NCI-H2196 (cell line): Measurements from ENCODE around the gene PAM.

Source experiments
- DNase-seq: peaks from one replicate; lab custom pipeline; 2025; ENCODE audit not compliant: unreplicated experiment; lab: John Stamatoyannopoulos, UW

PAM gene

DNA sequence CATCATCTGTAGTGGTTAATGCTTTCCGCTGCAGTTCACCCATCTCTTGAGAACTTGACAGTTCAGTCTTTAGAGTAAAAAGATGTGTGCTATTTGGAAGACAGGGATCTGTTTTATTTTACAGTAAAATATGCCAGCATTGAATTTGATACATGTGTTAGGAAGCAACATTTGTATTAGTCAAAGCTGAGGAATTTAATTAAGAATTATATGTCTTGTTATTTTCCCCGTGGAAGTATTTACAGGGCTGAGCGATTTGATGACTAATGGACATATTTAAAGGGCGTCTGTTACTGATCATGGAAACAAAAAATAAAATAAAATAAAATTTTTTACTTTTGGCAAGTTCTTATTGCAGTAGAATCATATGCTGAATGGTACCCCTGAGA, 101.3 kb downstream of the PAM start:
- no peak for DNase-seq

DNA sequence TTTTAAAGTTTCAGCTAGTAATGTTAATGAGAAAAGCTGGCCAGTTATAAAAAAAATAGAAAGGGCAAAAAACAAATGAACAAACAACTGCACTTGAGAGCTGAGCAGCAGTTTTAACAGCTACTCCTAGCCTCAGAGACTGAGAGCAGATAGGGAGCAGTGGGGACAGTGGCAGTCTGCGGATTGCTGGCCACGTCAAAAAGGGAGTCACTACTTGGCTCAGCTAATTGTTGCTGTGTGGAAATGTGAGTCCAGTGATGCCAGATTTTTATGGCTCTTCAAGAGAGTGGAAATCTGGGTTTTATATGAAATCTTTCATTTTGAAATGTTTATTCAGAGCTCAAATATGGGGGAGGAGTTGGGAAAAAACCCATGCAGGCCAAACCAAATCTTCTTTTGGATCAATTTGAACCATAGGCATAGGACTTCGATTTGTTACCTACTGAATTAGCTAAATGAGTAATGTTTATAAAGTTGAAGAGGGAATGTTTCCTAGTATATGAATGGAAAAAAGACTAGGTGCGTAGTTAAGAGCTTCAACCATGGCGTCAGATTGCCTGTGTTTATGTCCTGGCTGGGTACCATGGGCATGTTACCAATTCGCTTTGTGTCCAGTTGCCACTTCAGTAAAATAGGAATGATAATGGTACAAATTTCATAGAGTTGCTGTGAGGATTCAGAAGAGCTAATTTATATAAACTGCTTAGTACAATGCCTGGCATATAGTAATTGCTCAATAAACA, 102.1 kb downstream of the PAM start:
- DNase-seq = no peak

DNA sequence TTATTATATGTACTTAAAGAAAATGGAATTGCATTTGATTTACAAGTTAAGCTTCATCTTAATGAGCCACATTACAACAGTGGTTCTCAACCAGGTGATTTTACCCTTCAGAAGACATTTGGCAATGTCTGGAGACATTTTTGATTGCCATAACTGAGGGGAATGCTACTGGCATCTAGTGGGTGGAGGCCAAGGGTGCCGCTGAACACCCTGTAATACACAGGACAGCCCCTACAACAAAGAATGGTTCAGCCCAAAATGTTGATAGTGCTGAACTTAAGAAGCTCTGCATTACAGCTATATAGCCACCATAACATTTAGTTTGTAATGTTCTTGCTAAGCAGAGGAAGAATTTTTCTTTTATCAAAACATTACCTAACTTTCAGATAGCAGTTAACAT, 103.1 kb downstream of the PAM start:
- no peak for DNase-seq

DNA sequence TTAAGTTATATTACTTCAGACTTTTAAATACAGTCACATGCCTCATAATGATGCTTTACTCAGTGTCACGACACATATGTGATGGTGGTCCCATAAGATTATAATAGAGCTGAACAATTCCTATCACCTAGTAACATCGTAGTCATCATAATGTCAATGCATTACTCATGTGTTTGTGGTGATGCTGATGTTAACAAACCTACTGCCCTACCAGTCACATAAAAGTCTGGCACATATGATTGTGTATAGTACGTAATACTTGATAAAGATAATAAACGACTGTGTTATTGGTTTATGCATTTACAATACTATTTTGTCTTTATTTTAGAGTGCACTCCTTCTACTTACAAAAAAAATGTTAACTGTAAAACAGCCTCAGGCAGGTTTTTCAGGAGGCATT, 103.7 kb downstream of the PAM start:
- no peak for DNase-seq

DNA sequence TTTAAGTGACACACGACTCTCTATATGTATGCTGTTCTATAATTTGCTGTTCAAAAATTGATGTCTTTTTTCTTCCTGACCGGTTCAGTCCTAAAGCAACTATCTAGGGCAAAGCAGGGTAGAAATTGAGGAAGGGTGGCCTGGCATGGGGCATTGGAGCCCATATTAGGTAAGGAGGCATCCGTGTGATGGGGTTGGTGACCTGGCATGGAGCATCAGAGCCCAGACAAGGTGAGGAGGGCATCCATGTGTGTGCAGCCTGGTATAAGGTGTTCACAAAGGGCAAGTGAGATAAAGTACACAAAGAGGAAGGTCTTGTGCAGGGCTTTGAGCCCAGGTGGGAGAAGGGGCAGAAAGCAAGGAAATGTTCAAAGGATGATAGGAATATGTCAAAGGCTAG, 104.9 kb downstream of the PAM start:
- DNase-seq = no peak

DNA sequence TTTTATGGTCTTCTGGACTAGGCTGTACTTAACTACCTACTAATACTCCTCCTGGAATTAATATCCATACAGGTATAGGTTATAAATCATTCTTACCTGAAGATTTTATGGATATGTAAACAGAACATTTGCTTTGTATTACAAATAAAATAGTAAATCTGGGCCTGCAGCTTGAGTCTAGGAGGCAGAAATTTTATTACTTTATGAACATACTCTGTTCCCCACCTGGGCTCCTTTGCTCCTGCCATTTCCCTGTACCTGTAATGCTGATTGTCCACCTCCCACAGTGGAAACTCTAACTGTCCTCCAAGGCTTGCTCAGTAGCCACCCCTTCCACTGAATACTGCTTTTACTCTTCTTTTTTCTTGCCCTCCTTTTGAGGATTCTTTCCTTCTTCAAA, 108.0 kb downstream of the PAM start:
- DNase-seq = no peak

DNA sequence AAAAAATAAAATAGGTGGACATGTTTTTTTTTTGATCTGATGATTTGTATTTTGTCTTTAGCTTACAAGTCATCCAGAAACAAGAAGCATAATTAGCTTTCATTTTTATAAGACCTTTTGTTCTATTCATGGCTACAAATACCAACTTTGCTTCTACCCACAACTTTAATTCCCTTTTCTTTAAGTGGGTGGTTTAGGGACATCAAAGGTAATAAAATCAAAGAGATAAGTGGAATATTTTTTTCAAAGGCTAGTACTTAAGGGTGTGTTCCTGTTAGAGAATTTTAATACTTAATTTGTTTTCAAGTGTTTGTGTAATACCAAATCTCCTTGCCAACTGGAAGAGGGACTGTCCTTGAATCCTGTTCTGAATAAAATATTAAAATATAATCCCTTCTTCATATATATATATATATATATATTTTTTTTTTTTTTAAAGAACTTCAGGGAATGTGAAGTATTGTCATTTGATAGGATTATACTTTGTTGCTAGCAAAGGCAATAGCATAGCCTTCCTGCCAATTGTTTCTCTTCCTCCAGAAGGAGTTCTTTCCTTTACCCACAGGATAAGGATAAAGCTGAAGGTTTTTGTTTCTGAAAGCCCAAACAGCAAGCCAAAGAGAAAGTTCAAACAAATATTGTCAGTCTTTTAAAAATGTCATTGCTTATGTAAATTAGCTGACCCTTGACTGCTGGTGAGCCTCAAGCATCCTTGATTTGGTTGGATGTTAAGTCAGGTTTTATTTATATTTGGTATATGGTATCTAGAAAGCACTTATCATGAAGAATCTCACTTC, 108.9 kb downstream of the PAM start:
- DNase-seq = peak; percentile 53

DNA sequence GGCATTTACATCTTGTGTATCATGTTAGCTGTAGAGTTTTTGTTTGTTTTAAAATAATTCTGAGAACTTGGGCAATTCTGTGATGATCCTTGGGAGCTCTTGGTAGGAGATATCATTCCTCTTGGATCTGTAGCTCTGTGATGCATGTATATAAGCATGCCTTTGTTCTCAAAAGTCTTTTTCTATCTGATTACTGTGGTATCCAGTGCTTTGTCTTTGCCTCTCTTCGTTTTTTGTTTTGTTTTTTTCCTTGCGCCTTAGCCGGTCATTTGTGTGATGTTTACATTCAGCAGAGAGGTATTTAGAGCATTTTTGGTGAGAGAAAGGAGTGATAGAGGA, 110.0 kb downstream of the PAM start:
- no peak for DNase-seq

DNA sequence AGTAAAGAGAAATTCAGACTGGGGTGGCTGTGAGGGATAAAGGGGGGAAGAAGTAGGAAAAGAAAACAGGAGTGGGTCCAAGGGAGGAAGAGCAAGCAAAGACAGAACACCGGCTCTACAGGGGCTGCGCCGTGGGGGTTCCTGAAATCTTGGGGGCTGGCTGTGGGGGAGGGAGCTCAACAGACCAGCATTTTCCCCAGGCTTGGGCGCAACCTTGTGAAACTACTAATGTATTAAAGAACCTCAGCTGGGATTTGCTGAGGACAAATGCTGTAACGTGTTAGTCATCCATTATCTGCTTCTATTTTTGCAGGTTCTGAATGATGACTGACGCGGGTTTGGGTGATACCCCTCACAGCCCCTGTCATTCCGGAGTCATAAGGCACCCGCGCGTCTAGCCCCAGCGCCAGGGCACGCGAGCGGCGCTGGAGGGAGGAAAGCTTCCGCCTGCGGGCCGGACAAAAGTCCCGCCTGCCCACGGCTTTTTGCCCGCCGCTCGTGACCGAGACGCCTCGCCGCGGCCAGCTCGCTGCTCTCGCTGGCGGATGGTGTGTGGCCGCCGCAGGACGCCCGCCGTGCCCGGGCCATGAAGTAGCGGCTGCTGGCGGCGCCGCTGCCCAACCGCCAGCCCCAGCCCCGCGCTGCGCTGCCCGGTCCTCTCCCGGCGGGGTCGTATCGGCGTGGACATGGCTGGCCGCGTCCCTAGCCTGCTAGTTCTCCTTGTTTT, 110.6 kb downstream of the PAM start:
- peak; percentile 30 for DNase-seq

DNA sequence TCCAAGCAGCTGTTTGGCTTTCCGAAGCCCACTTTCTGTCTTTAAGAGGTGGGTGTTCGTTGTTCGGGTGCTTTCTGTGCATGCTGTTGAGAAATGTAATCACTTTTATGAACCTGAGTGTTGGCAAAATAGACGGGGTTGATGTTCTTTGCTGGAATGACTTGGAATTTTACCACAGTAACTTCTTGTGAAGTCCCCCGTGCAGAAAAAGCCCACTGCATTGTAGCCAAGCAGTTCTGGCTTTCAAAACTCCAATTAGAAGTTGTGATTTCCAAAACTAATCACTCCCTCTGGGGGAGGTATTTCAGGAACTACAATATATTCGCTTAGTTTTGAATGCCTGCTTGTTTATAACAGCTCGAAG, 111.1 kb downstream of the PAM start:
- DNase-seq = no peak

DNA sequence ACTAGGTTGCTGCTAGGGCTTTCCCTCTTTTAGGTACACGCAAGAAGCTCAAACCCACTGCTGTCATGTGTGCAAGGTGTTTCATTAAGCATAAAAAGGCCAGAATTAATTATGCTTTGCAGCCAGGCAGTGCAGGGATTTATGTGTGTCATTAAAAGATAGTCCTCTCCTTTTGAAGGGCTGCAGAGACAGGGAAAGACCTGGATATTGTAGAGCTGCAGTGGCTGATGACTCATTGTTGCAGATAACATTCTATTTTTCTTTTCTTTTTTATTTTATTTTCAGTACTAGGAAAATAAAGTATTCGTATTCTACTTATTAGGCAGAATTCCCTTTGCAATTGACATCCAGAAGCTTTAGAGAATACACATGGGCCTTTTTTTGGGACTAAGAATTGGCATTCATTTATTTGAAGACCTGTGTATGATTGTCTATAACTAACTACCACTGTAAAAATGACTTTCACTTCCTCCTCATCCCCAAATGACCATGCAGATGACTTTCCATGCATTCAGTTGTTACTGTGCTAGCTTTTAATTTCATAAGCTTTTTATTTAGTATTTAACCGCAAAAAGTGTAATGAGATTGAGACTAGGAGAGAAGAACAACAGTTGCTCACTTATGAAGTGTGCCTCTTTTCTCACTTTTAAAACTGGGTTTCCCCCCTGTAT, 113.0 kb downstream of the PAM start:
- no peak for DNase-seq

DNA sequence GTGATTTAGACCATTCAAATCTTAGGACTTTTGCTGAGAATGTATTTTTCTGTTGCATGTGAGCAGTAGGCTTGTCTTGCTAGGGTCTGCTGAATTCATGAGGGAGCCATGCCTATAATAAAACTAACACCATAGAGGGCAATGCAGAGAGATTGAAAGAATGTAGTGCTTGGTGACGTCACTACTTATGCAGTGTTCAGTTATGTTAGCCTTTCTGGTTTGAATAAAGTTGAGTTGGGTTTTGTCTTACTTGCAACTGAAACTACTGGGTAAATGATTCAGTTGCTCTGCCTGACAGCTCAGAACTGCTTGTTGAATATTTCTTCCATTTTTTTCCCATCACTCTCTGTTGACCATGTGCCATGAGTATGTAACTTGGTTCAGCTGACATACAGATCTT, 114.1 kb downstream of the PAM start:
- DNase-seq = no peak

DNA sequence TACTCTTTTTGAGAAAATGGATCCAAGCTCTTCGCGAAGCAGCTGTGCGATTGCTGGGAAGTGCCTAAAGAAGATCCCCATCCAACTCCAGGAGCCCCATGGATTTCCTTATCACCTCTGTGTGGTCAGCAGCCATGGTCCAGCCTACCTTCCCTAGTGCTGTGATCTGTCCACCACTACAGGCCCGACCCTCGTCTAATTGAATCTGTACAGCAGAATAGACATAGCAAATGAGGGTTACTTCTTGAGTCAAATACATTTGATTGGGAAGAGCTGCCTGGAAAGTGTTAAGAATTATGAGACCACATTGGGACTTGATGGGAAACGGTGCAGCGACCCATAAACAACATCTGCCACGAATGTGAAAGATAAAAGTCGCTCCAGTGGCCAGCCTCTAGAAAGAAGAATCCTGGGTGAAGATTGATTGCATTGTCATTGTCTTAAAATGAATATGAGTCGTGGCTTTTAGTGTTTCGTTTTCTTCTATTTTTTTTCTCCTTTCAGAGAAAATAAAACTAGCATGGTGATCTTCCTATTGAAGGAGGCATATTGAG, 118.4 kb downstream of the PAM start:
- no peak for DNase-seq

DNA sequence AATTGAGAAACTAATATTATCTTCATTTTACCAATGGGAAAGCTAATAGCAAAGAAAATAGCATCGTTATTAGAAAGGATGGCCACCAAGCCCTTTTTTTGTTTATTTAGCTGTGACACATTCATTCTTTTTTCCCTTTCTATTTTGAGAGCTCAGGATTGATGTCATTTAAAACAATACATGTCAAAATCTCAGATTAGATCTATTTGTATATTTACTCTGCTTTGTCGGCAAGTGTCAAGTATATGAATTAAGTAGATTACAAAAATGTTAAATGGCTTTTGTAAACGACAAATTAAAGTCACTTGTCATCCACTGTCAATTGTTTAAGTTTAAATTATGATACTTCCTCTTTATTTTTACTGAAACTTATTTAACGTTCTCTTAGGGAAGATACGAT, 118.9 kb downstream of the PAM start:
- no peak for DNase-seq

DNA sequence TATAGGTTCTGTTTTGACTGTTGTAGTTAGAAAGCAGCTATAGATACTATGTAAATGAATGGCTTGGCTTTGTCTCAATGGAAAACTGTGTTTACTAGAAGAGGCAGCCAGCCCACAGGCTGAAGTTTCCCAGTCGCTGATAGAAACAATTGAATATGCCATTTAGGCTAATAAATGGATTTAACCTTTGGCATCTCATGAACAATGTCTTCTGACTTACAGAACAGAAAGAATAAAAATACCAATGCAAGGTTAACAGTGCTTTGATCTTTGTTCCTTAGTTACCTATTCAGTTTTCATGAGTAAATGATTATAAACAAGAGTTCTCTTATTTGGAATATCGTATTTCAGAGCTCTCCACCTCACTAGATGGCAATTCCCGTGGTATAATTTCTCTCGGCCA, 120.6 kb downstream of the PAM start:
- DNase-seq = peak; percentile 51

DNA sequence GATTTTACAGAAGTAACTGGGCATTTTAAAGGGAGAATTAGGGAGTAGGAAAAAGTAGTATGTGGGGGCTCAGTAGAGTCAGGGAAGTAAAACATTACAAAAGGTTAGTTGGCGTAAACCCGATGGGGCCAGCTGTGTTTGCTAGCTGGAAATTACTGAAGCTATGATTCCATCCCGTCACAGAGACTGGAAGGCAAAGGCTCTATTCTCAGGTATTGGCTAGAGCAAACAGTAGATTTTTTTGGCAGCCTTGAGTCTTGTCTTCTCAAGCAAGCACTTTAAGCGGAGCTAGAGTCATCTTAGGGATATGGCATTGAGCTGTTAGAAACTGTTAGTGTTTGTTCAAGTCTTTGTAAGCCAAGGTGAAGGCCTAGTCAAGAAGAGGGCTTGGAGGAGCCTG, 121.5 kb downstream of the PAM start:
- no peak for DNase-seq

DNA sequence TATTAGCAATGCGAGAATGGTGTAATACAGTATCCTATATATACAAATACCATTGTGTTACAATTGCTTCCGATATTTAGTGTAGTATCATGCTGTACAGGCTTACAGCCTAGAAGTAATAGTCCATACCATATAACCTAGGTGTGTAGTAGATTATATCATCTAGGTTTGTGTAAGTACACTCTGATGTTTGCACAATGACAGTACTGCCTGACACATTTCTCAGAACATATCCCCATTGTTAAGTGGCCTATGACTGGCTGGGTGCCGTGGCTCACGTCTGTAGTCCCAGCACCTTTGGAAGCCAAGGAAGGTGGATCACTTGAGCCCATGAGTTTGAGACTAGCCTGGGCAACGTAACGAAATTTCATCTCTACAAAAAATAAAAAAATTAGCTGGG, 124.6 kb downstream of the PAM start:
- no peak for DNase-seq

DNA sequence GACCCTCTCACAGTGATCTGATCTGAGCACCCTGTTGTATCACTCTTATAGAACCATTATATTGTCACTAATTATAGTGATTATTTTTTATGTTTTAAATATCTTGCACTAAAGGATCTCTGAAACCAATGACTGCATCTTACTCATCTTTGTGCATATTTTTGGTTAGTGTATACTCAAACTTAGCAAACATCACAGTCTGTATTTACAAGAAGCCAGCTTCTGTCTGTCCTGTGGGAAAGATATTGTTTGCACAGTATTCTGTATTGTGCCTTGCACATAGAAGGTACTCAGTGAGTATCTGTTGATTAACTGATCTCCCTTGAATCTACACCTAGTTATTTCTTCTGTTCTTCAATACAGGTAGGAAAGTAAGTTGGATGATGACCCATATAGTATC, 131.5 kb downstream of the PAM start:
- no peak for DNase-seq

DNA sequence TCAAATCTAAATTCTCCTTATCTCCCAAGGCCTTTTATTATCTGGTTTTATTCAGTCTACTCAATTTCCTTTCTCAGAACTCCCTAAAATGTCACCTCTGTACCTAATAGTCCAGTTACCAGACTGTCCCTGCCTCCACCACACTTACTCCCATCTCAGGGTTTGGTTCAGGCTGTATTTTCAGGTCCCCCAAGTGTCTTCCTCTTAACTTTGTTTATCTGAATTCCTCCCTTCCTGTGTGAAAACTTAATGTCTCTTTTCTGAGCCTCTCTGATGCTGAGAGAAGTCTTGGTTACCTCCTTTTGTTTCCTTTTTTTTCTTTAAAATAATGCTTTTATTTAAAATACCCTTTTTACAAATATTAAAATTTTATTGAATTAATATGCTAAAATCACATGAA, 133.4 kb downstream of the PAM start:
- no peak for DNase-seq

DNA sequence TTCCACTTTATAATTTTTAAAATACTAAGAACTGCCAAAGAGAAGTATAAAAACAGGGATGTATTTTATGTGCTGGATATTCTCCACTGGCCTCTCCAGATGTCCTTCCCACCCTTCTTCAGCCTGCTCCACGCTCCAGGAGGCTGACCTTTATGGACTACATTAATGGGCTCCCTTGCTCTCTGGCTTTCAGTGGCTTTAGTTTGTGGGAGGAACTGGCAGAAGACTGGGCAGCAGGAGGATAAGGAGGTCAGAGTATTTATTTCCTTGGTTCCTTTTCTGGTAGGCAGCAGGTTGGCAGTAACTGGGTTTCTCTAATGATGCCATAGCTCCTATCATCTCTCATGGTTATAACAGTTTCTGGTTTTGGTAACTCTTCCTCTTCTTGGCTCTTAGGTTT, 133.9 kb downstream of the PAM start:
- no peak for DNase-seq

DNA sequence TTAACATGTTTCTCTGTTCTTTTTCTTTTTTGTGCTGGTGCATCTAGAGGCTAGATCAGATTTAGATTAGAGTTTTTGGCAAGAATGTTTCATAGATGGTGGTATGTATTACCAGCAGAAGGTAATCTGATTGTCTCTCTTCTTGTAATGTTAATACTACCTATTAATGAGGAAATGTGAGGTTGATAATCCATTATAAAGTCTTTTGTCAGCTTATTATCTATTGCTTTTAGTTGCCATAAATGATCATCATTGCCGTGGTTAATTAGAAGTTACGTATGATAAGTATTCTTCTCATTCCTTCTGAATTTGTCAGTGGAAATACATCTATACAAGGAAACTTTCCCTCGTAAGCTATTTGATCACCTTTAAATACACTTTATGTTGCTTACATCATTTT, 135.0 kb downstream of the PAM start:
- no peak for DNase-seq
